PC-3 (cell line): ENCODE results near the gene ADCK2.

Experiments used
- CTCF ChIP-seq: fragments of 300-600 bp; sonication (generic); conservative IDR thresholded peaks from 2 replicates; pipeline ENCODE4 v1.5.1; 2017; ENCODE audit warnings: antibody characterized with exemption, low read depth, mild to moderate bottlenecking, low read length
- EZH2 ChIP-seq: fragments of 300-600 bp; sonication (generic); IDR thresholded peaks from one replicate; pipeline ENCODE4 v1.6.1; 2017; ENCODE audit warnings: antibody characterized with exemption, mild to moderate bottlenecking, low read length; ENCODE audit not compliant: unreplicated experiment

GRCh38 chr7:140702774-140703173 lies 30.0 kb downstream of the ADCK2 start:
- TF ChIP-seq EZH2 (no peak), CTCF (no peak)
